HEK293T (cell line): ENCODE results near the gene EMX1.

Experiments
- ARNT ChIP-seq: fragments of 450-650 bp; IDR thresholded peaks from 2 replicates; pipeline ENCODE4 v1.6.1; 2017; ENCODE audit warnings: mild to moderate bottlenecking
- BHLHE40 ChIP-seq: fragments of 450-650 bp; IDR thresholded peaks from 2 replicates; pipeline ENCODE4 v1.6.1; 2016; ENCODE audit warnings: mild to moderate bottlenecking, moderate library complexity, borderline replicate concordance
- FOXK2 ChIP-seq: fragments of 450-650 bp; IDR thresholded peaks from 2 replicates; pipeline ENCODE4 v1.6.1; 2016; ENCODE audit warnings: mild to moderate bottlenecking
- FOXM1 ChIP-seq: fragments of 450-650 bp; IDR thresholded peaks from 2 replicates; pipeline ENCODE4 v1.6.1; 2017; ENCODE audit warnings: mild to moderate bottlenecking, borderline replicate concordance
- HDGF ChIP-seq: fragments of 450-650 bp; IDR thresholded peaks from 2 replicates; pipeline ENCODE4 v1.6.1; 2017; ENCODE audit warnings: antibody characterized with exemption, borderline replicate concordance
- LEF1 ChIP-seq: fragments of 450-650 bp; IDR thresholded peaks from 2 replicates; pipeline ENCODE4 v1.6.1; 2017; ENCODE audit warnings: mild to moderate bottlenecking, borderline replicate concordance
- SP1 ChIP-seq: fragments of 450-650 bp; IDR thresholded peaks from 2 replicates; pipeline ENCODE4 v1.6.1; 2017
- TARDBP ChIP-seq: fragments of 450-650 bp; IDR thresholded peaks from 2 replicates; pipeline ENCODE4 v1.6.1; 2016

DNA sequence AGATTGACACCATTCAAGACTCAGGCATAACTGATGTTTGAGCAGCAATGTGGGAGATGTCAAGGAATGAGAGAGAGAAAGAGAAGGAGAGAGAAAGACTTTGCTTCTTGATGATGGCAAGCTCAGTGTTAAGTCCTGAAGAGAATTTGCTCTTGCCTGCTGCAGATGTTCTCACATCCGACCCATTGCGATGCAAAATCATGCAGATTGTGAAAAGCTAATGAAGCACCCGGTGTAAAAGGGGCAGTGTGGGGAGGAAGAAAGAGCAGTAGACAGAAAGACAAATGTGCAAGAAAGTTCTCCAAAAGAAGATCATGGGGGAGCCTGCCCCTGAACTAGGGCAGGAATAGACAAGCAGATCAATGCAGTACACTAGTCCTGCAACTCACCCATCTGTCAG lies 57.7 kb downstream of the EMX1 start:
- TF ChIP-seq FOXM1 (no peak), FOXK2 (no peak), LEF1 (no peak), BHLHE40 (no peak), HDGF (no peak), TARDBP (no peak), SP1 (no peak), ARNT (no peak)
